ENCODE data around the gene SLFNL1. TPM values are rescaled to one million over a fixed set of nuclear protein-coding genes. Genes with fewer than 3 reads are reported as not detected.
A peak's percentile ranks its signal among the peaks of the same experiment; 100 is the strongest.

SLFNL1 gene
- 1 to 10 TPM in 1 of 4 donors, under 1 TPM in 3; 0.36 to 1.1 (median 0.42) TPM for polyA plus RNA-seq (ENCODE audit: insufficient read length in 4 of 4)

GRCh38 chr1:41021526-41022308, at the start of gene SLFNL1:
Gene SLFNL1, minus strand, starts transcription at chr1:41021725. Its CDS starts 1,065 bp downstream, at chr1:41020660.
- DNase-seq (ENCODE audit: low read depth in 4 of 4, low spot score in 3 of 4), result peak in 3 of 4 donors; percentile 31 to 49 (median 33)

- DNase-seq (ENCODE audit: low read depth in 4 of 4, low spot score in 3 of 4), result no peak
These were observed 35.4 kb upstream of the SLFNL1 start for GRCh38 chr1:41056907-41057306.

DNA sequence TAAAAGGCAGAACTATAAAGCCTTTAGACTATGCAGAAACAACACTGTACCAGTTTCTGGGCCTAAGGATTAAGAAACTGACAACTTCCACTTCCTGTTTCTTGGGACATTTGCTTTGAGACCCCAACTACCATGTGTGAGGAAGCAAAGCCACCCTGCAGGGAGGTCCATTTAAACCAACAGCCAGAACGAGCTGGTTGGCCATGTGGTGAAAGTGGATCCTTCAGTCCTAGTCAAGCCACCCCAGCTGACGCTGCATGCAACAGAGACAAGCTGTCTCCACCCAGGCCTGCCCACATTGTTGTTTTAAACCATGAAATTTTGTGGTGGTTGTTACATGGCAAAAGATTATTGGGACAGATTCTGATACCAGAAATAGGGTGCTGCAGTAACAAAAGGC, 31.8 kb upstream of the SLFNL1 start:
- no peak for DNase-seq (ENCODE audit: low read depth in 4 of 4, low spot score in 3 of 4)

DNA sequence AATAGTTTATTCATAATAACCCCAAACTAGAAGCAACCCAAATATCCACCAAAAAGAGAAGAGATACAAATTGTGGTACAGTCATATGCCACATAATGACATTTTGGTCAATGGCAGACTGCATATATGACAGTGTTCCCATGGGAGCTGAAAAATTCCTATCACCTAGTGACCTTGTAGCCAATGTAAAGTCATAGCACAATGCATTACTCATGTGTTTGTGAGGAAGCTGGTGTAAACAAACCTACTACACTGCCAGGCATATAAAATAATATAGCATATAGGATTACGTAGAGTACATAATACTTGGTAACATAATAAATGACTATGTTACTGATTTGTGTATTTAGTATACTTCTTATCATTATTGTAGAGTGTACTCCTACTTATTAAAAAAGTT, 29.5 kb upstream of the SLFNL1 start:
- no peak for DNase-seq (ENCODE audit: low read depth in 4 of 4, low spot score in 3 of 4)

- no peak for DNase-seq (ENCODE audit: low read depth in 4 of 4, low spot score in 3 of 4)
These were observed 27.0 kb upstream of the SLFNL1 start for GRCh38 chr1:41048540-41048939.

DNA sequence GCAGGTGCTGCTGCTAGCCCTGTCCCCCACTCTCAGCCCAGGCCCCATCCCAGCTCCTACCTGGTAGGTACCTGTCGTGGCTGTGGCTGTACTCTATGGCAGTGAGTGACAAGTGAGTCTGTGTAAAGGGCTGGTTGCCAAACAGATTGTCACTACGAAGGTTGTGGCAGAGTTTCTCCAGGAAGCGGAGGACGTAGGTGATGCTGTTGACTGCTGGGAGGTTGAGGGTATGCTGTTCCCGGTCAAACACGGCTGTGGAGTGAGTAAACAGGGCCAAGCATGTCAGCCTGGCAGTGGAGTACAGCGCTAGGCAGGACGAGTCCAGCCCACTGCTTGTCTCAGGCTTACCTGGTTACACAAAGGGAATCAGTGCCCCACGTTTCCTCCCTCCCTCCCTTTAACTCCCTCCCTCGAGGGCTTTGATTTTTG, 24.8 kb upstream of the SLFNL1 start:
- no peak for DNase-seq (ENCODE audit: low read depth in 4 of 4, low spot score in 3 of 4)

DNA sequence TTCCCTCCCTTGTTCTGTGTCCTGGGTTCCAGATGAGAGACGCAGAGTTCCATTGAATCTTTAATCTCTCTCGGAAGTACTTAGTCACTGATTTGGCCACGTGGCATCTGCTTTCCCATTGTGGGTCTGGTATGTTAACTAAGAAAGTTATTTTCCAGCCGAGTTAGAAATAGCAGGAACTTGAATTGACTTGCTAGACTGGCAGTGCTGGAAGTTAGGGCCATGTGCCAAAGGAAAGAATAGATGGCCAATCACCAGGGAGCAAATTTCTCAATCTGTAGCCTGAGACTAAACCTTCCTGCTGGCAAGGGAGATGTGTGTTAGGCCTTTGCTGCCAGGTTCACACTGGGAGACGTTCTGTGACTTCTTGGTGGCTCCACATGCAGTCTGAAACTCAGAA, 24.2 kb upstream of the SLFNL1 start:
- no peak for DNase-seq (ENCODE audit: low read depth in 4 of 4, low spot score in 3 of 4)

- DNase-seq (ENCODE audit: low read depth in 4 of 4, low spot score in 3 of 4), result no peak
These were observed 22.7 kb upstream of the SLFNL1 start for GRCh38 chr1:41044187-41044586.

DNA sequence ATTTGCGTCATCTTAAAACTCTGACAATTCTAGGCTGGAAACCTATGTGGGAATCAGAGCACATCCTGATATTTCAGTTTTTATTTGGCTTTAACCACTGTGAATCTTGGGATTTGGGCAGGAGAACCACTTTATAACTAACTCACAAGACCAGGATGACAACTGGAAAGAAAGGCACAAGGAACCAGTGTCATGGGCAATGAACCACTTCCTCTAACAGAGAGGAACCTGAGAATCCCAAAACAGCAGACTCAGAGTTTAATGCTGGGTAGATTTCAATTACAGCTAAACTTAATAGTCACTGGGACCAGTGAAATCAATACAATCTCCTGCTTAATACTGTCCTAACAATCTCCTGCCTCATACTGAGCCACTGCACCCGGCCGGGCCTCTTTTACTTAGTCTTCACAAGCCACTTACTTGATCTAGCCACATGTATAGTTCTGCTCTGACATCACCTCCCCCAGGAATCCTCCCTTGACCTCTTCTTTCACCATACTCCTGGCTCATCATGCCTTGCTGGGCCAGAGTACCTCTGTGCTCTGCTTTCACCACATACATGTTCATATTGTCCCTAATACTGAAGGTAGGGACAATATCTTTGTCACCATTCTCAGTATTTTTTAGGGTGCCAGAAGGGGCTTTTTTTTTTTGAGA, 20.2 kb upstream of the SLFNL1 start:
- no peak for DNase-seq (ENCODE audit: low read depth in 4 of 4, low spot score in 3 of 4)

DNA sequence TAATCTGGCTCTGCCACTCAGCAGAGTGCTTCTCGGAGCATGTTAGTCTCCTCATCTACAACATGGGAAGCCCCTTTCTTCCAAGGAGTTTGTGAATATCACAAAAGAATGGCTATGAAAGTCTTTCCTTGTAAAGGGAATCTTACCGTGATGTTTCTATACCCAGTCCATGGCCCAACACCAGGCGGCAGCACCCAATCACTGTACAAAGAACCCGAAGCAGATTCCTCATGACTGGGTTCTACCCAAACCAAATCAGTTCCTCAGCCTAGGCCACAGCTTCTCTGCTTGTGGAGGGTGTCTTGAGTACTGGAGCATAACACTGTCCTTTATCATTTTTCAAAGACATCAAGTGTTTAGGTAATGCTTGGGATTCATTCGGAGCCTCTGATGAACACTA, 16.6 kb upstream of the SLFNL1 start:
- no peak for DNase-seq (ENCODE audit: low read depth in 4 of 4, low spot score in 3 of 4)

- DNase-seq (ENCODE audit: low read depth in 4 of 4, low spot score in 3 of 4), result no peak
These were observed 15.8 kb upstream of the SLFNL1 start for GRCh38 chr1:41037116-41037903.

DNA sequence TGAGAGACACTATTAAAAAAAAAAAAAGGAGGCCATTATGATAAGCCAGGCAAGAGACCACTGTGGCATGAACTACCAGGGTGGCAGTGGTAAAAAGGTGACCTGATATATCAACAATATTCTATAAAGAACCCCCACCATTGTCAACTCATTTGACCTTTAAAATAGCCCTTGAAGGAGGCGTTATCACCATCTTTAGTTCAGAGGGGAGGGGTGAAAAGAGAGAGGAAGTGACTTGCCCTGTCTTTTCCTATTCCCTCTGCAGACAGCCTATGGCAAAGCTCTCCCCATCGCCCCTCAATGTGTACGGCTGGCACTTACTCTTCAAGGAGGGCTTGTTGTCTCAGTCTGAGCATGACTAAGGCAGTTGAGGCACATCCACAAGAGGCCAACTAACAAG, 11.7 kb upstream of the SLFNL1 start:
- no peak for DNase-seq (ENCODE audit: low read depth in 4 of 4, low spot score in 3 of 4)

- DNase-seq (ENCODE audit: low read depth in 4 of 4, low spot score in 3 of 4), result no peak
These were observed 10.6 kb upstream of the SLFNL1 start for GRCh38 chr1:41032147-41032546.

DNA sequence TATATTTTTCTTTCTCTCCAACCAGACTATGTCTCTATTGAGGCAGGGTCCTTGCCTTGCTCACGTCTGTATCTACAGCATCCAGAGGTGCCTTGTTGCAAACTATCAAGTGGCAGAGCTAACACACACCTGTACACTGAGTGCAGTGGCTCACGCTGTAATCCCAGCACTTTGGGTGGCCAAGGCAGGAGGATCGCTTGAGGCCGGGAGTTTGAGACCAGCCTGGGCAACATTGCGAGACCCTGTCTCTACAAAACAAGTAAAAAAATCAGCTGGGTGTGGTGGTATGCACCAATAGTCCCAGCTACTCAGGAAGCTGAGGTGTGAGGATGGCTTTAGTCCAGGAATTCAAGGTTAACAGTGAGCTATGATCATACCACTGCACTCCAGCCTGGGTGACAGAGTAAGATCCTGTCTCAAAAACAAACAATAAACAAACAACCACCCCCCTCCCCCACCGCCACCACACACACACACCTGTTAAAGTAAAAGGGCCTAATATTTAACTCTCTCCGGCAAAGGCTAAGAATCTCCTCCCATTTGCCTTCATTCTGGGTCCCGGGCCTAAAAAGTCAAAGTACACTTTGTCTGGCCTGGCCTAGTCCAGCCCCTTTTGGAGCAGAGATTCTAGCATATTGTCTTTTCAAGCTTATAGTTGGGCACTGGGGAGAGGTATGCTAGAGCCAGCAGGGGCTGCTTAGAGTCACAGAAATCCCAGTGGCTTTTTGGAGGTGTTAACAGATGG, 9.5 kb upstream of the SLFNL1 start:
- no peak for DNase-seq (ENCODE audit: low read depth in 4 of 4, low spot score in 3 of 4)

DNA sequence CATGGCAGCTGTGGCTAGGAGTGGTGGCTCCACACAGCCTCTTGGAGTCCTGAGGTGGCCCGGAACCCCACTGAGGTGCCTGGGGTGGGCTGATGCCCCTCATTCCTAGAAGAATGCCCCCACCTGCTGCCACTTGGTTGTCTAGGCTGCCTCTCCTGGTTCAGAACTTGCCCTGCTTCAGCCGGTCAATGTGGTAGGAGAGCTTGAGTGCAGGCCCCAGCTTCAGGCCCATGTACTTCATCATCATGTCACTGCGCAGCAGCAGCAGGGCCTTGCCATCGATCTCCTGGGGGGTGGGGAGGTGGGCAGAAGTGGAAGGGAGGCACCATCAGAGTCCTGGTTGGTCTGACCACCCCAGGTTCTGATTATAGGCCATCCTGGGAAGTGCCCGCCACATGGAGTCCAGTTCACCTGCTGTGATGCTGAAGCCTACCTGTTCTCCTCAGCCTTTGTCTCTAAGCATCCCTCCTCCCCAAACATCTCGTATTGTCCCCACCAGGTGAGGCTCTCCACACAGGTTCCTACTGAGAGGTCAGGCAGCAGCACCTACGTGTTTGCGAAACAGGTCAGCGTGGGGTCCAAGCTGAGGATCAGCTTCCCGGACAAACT, 6.6 kb upstream of the SLFNL1 start:
- DNase-seq (ENCODE audit: low read depth in 4 of 4, low spot score in 3 of 4), result no peak

DNA sequence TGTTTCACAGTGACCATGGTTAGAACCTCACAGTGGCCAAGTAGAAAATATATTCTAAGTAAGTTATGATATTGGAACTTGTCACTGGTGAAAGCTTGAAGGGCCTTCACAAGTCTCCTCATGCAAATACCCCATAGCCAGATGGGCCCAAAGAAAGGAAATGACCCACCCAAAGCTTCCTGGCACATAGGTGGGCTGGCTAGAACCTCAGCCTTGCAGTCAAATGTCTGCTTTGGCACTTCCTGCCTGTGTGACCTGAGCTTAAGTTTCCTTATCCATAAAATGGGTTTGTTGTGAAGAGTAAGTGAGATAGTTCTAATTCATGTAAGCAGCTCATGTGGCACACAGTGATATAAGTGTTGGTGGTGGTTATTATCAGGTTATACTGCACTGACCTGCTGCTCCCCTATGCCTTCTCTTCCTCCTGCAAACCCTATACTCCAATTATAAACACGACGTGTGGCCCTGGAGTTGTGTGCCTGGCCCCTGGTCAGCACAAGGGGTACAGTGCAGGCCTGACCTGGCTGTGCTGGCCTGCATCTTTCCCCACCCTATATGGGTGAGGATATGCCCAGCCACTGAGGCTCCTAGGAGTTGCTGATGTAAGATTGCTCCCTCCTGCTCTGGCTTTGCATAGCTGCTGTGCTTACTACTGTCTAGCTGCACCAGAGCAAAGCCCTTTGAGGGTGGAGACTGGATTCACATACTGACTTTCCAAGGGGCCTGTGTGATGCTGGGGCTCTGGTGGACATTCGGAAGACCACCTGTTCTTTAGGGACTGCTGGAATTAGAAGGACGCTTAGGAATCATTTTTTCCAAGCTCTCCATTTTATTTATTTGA, 4.7 kb upstream of the SLFNL1 start:
- no peak for DNase-seq (ENCODE audit: low read depth in 4 of 4, low spot score in 3 of 4)

DNA sequence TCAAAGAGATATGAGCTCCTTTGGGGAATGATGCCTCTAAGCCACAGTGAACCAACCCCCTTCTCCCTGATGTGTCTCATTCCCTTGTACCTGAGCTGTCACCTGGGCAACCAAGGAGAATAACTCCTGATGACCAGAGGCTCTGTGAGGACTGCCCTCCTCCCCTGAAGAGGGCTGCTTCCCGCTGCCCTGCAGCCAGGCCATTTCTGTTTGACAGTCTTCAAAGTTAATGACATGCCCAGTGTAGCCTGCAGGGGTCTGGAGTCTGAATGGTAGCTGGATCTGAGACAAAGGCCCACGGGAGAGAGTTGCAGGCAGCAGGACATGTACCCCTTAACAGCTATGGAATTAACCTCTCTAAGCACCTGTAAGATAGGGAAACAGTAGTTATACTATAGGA, 3.4 kb upstream of the SLFNL1 start:
- no peak for DNase-seq (ENCODE audit: low read depth in 4 of 4, low spot score in 3 of 4)

GRCh38 chr1:41023279-41023990, 1.9 kb upstream of the SLFNL1 start:
- no peak for DNase-seq (ENCODE audit: low read depth in 4 of 4, low spot score in 3 of 4)

GRCh38 chr1:41022424-41022823, 899 bp upstream of the SLFNL1 start:
- no peak for DNase-seq (ENCODE audit: low read depth in 4 of 4, low spot score in 3 of 4)
